Inflammatory macrophage (primary cell): ENCODE measurements around the gene ENO2.
"Not testable (repeated sequence)": the region's sequence is repeated elsewhere in the genome, so short reads cannot be mapped to it uniquely, and the experiment has no call there.

Experiments used
- DNase-seq, 2 donors: peaks; one replicate each; pipeline ENCODE4 v3.0.0-alpha.2; 2020 to 2022
- total RNA-seq, 18 experiments: gene quantifications; one replicate each; lab custom pipeline; 2026; ENCODE audit warnings: mixed read lengths in 6 of 18, inconsistent platforms in 2 of 18; lab: John Stamatoyannopoulos, UW

The ENO2 gene
- 7.3 to 33.8 (median 17.0) reads per million in 18 experiments for total RNA-seq

- DNase-seq, result peak in 1 of 2 donors; percentile 52
These were observed at the start of gene ENO2 for GRCh38 chr12:6914246-6914946. TSS of gene ENO2 (plus strand) at chr12:6914580. CDS start at chr12:6915833, 1,253 bp downstream.

- DNase-seq, result not testable (repeated sequence)
These were observed 49.1 kb upstream of the ENO2 start for GRCh38 chr12:6865307-6865706.

GRCh38 chr12:6866163-6866919 lies 48.0 kb upstream of the ENO2 start:
- DNase-seq, result no peak

- peak; percentile 72 to 86 for DNase-seq
These were observed 47.4 kb upstream of the ENO2 start for GRCh38 chr12:6866920-6867412.

- DNase-seq, result peak; percentile 88 to 91
These were observed 46.8 kb upstream of the ENO2 start, which contains the start of gene TPI1 for GRCh38 chr12:6867413-6868210. TSS of gene TPI1 (plus strand) at chr12:6867531. CDS start at chr12:6867567, 36 bp downstream.

- no peak for DNase-seq
These were observed 46.0 kb upstream of the ENO2 start for GRCh38 chr12:6868211-6869048.

- peak; percentile 72 to 79 for DNase-seq
These were observed 45.0 kb upstream of the ENO2 start for GRCh38 chr12:6869049-6870021.

GRCh38 chr12:6870304-6870703 lies 44.1 kb upstream of the ENO2 start:
- not testable (repeated sequence) for DNase-seq

- no peak for DNase-seq
These were observed 43.1 kb upstream of the ENO2 start for GRCh38 chr12:6871052-6871957.

- DNase-seq, result peak; percentile 72 to 81
These were observed 42.0 kb upstream of the ENO2 start for GRCh38 chr12:6872073-6873048.

- peak; percentile 98 for DNase-seq
These were observed 41.0 kb upstream of the ENO2 start, which contains the start of gene SPSB2 for GRCh38 chr12:6873094-6874014. TSS of gene SPSB2 (minus strand) at chr12:6873303. CDS start at chr12:6872901, 402 bp downstream.

- not testable (repeated sequence) for DNase-seq
These were observed 40.4 kb upstream of the ENO2 start for GRCh38 chr12:6874015-6874368.

GRCh38 chr12:6879824-6880223 lies 34.6 kb upstream of the ENO2 start:
- peak in 1 of 2 donors; percentile 12 for DNase-seq

GRCh38 chr12:6883252-6883651 lies 31.1 kb upstream of the ENO2 start:
- DNase-seq, result no peak

GRCh38 chr12:6883683-6884082 lies 30.7 kb upstream of the ENO2 start:
- no peak for DNase-seq

GRCh38 chr12:6884539-6884938 lies 29.8 kb upstream of the ENO2 start:
- DNase-seq, result no peak
